GM18526 (cell line): ENCODE data around the gene DELE1.

Experiments
- POLR2A ChIP-seq: IDR thresholded peaks from 3 replicates; pipeline ENCODE4 v1.6.1; 2011; ENCODE audit not compliant: insufficient read length; ENCODE audit errors: extremely low read depth

DELE1 gene

GRCh38 chr5:141934099-141934844 lies 10.6 kb downstream of the DELE1 start:
- TF ChIP-seq POLR2A: no peak

GRCh38 chr5:141935538-141935937 lies 11.9 kb downstream of the DELE1 start:
- no peak for TF ChIP-seq POLR2A

- TF ChIP-seq POLR2A: no peak
Observed at GRCh38 chr5:141940695-141941271, 17.1 kb downstream of the DELE1 start.

DNA sequence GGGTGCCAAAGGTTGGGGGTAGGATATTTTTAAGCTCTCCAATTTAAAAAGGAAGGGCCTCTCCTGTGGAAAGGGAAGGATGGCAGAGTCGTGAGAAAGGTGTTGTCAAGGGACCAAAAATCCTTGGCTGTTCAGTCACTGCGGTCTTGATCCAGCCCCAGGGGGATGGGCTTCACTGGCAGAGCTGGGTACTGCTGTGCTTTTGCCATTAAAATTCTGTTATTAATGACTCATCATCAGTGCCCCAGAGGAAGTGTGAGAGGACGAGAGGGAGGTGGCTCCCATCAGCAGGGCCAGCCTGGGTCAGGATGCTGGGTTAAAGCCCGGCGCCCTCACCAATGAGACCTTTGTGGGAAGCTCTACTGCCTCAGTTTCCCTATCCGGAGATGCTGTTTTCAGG lies 17.6 kb downstream of the DELE1 start:
- TF ChIP-seq POLR2A: no peak

DNA sequence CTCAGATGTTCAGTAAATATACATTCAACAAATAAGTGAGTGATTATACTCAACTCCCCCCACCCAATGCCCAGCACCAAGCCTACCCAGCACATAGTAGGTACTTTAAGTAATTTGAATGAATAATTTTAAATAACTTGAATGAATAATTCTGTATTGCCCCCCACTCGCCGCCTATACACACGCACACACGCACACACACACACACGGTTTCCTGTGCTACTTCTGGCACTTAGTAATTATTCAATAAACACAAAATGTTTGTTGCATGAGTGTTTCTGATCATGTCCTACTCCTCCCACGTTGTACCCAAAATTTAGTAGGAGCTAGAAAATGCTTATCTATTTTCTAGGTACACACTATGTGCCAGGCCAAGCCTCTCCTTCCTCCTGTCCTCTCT lies 18.1 kb downstream of the DELE1 start:
- TF ChIP-seq POLR2A: no peak

DNA sequence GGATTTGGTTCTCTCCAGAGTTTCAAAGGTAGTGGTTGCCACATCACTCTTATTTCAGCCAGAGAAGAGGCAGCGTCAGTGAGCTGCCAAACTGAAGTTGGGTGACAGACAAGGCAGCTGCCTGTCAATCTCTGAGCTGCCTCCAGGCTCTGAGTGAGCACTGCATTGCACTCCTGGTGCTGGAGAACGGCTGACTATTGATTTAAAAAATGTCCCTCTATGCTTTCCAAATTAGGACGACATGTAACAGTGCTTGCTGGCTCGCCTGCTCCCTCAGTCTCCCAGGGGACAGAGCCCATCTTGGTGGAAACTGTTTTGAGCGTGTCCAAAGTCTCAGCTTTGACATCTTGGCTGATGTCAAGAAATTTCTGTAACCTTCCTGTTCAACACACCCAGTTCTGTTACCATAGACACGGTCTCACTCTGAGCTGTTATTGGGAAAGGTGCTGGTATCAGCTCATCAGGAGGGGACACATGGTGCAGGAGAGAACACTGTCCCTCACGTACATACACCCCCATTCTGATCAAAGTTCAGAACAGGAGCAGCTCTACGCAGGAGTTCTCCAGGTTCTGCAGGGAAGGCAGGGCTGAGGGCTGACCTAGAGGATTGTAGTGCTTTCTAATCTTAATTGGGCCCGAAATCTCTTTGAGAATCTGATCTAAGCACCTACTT lies 18.6 kb downstream of the DELE1 start:
- no peak for TF ChIP-seq POLR2A

- no peak for TF ChIP-seq POLR2A
Observed at GRCh38 chr5:141944076-141944475, 20.4 kb downstream of the DELE1 start.

DNA sequence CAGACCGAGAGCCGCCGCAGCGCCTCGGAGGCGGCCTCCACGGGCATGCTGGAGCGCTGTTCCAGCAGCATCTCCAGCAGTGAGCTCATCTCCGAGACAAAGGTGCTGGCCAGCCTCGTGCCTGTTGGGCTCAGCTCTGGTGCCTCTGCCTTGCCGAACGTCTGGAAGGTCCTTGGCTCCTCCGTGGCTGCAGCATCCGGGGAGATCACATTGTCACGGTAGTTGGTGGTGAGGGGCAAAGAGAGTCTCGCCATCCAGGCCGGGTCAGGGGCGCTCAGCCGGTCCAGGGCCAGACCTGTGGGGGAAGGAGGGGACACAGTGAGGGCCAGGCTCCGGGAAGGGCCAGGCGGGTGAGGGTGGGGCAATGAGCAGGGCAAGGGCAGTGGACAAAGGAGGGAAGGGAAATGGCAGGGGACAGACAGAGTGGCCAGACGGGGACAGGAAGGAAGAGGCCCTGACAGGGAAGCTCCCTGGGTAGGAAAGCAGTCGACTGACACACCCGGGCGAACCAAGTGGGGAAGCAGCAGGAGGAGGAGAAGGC lies 21.9 kb downstream of the DELE1 start:
- TF ChIP-seq POLR2A: no peak

GRCh38 chr5:141947316-141947715 lies 23.6 kb downstream of the DELE1 start:
- TF ChIP-seq POLR2A: no peak

DNA sequence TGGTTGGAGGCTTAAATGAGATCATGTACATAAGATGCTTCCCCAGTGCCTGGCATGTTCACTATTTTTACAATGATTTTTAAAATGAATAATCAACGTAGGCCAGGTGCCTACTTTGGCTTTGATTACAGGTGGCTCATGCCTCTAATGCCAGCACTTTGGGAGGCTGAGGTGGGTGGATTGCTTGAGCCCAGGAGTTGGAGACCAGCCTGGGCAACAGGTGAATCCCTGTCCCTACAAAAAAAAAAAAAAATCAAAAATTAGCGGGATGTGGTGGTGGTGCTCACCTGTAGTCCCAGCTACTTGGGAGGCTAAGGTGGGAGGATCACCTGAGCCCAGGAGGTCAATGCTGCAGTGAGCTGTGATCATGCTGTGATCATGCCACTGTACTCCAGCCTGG lies 25.1 kb downstream of the DELE1 start:
- TF ChIP-seq POLR2A: no peak

- TF ChIP-seq POLR2A: no peak
Observed at GRCh38 chr5:141949511-141949910, 25.8 kb downstream of the DELE1 start.

GRCh38 chr5:141950207-141951005 lies 26.7 kb downstream of the DELE1 start:
- TF ChIP-seq POLR2A: no peak

DNA sequence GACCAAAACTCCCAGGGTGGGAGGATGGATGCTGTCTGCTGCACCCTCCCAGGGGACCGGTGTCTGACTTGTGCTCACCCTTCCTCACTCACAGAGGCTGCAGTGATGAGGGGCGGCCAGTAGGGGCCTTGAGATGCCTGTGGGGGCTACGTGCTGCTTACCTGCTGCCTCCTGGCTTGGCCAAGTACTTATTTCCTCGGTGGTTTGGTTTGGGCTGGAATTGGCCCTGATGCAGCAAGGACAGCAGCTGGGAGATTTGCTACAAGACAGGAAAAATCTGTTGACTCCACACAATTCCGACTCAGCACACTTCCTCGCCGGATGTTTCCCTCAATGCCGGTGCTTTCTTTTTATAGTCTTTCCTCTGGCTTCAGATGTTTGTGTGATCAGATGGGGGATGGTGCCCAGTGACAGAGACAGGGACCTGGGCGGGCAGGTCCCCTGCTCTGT lies 27.7 kb downstream of the DELE1 start:
- TF ChIP-seq POLR2A: no peak

- TF ChIP-seq POLR2A: no peak
Observed at GRCh38 chr5:141952020-141952419, 28.3 kb downstream of the DELE1 start.

DNA sequence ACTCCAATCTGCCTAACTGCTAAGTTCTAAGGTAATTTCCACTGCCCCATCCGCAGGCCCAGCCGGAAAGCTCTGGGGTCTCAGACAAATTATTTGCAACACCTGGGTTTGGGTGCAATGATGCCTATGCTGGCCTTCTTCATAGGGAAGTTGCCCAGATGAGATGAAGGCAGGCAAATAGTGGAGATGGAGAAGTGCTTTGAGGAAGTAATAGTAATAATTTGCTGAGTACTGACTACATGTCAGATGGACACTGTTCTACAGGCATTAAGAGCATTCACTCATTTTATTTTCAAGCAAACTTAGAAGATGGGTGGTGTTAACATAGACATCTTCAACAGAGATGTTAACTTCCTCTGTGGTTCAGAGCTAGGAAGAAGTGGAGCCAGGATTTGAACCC lies 30.5 kb downstream of the DELE1 start:
- no peak for TF ChIP-seq POLR2A
